ENCODE data around the gene PRM1.
A peak's percentile ranks its signal among the peaks of the same experiment; 100 is the strongest.

PRM1 gene

GRCh38 chr16:11310997-11311561, 29.9 kb upstream of the PRM1 start:
- no peak overlapping the region for H3K27ac ChIP-seq (ENCODE audit: low read depth, low read length)
- H3K4ac ChIP-seq (ENCODE audit: low read depth, low read length): no peak overlapping the region
- H2BK12ac ChIP-seq (ENCODE audit: low read length): peak overlapping the region; percentile 75
- no peaks in the 10 kb centered on the region for H3K36me3 ChIP-seq (ENCODE audit: control insufficient read depth in 1 of 2, insufficient read depth in 2 of 2, low read length in 2 of 2)
- H3K79me1 ChIP-seq (ENCODE audit: low read length): peaks cover 28% of the 10 kb centered on the region
- DNase-seq: no peak
- H3K18ac ChIP-seq (ENCODE audit: low read length): no peak overlapping the region
- H3K4me2 ChIP-seq (ENCODE audit: low read length): no peak overlapping the region
- H4K91ac ChIP-seq (ENCODE audit: low read depth, low read length): peak overlapping the region; percentile 21
- no peak overlapping the region for H2AK5ac ChIP-seq (ENCODE audit: low read length)
- H3K9ac ChIP-seq (ENCODE audit: low read length): no peak overlapping the region
- no peak overlapping the region for H2BK5ac ChIP-seq (ENCODE audit: low read depth, low read length, poor library complexity)
- H3K27me3 ChIP-seq (ENCODE audit: insufficient read depth, low read length): no peaks in the 10 kb centered on the region
- no peak overlapping the region for H3K14ac ChIP-seq (ENCODE audit: low read length)
- H3K4me3 ChIP-seq (ENCODE audit: low read depth, low read length): no peak overlapping the region
- H4K12ac ChIP-seq (ENCODE audit: low read depth, low read length): no peak overlapping the region
- no peak overlapping the region for H4K8ac ChIP-seq (ENCODE audit: low read depth, low read length)
- H3K9me3 ChIP-seq (ENCODE audit: insufficient read depth, low read depth, low read length): no peaks in the 10 kb centered on the region
- no peak overlapping the region for H2BK120ac ChIP-seq (ENCODE audit: insufficient read depth, low read length, poor library complexity)
- no peak overlapping the region for H2AFZ ChIP-seq (ENCODE audit: insufficient read depth, low read length, poor library complexity)
- no CpG with 5 or more reads among the region's 10 CpGs for WGBS (ENCODE audit: extremely low coverage, insufficient coverage, insufficient read length)
- H3K4me1 ChIP-seq (ENCODE audit: control insufficient read depth in 1 of 2, insufficient read depth in 2 of 2, low read length in 2 of 2): peaks cover 30 to 42% of the 10 kb centered on the region in 2 experiments
- H3K79me2 ChIP-seq (ENCODE audit: control insufficient read depth, insufficient read depth, low read length, poor library complexity): peaks cover 4% of the 10 kb centered on the region
- no peak overlapping the region for H3K23ac ChIP-seq (ENCODE audit: low read length)

GRCh38 chr16:11310634-11310977, 29.5 kb upstream of the PRM1 start:
- Histone ChIP-seq H3K27me3 (ENCODE audit: insufficient read depth, low read length) (no peaks in the 10 kb centered on the region), H3K9ac (ENCODE audit: low read length) (no peak overlapping the region), H4K8ac (ENCODE audit: low read depth, low read length) (no peak overlapping the region), H2AFZ (ENCODE audit: insufficient read depth, low read length, poor library complexity) (no peak overlapping the region), H3K27ac (ENCODE audit: low read depth, low read length) (no peak overlapping the region), H3K18ac (ENCODE audit: low read length) (no peak overlapping the region), H4K12ac (ENCODE audit: low read depth, low read length) (no peak overlapping the region), H3K9me3 (ENCODE audit: insufficient read depth, low read depth, low read length) (no peaks in the 10 kb centered on the region), H3K4me2 (ENCODE audit: low read length) (no peak overlapping the region), H3K4ac (ENCODE audit: low read depth, low read length) (no peak overlapping the region), H2AK5ac (ENCODE audit: low read length) (no peak overlapping the region), H3K79me2 (ENCODE audit: control insufficient read depth, insufficient read depth, low read length, poor library complexity) (peaks cover 2% of the 10 kb centered on the region), H2BK5ac (ENCODE audit: low read depth, low read length, poor library complexity) (no peak overlapping the region), H2BK12ac (ENCODE audit: low read length) (peak overlapping the region; percentile 7), H2BK120ac (ENCODE audit: insufficient read depth, low read length, poor library complexity) (no peak overlapping the region), H3K4me3 (ENCODE audit: low read depth, low read length) (no peak overlapping the region), H3K23ac (ENCODE audit: low read length) (no peak overlapping the region), H3K4me1 (ENCODE audit: control insufficient read depth in 1 of 2, insufficient read depth in 2 of 2, low read length in 2 of 2) (peaks cover 27 to 37% of the 10 kb centered on the region in 2 experiments), H3K36me3 (ENCODE audit: control insufficient read depth in 1 of 2, insufficient read depth in 2 of 2, low read length in 2 of 2) (no peaks in the 10 kb centered on the region), H4K91ac (ENCODE audit: low read depth, low read length) (peak overlapping the region; percentile 21), H3K79me1 (ENCODE audit: low read length) (peaks cover 23% of the 10 kb centered on the region), H3K14ac (ENCODE audit: low read length) (no peak overlapping the region)
- WGBS (ENCODE audit: extremely low coverage, insufficient coverage, insufficient read length): no CpG with 5 or more reads among the region's 3 CpGs
- no peak for DNase-seq

GRCh38 chr16:11309895-11310633, 28.9 kb upstream of the PRM1 start:
- Histone ChIP-seq H3K4me1 (ENCODE audit: control insufficient read depth in 1 of 2, insufficient read depth in 2 of 2, low read length in 2 of 2) (peaks cover 25 to 33% of the 10 kb centered on the region in 2 experiments), H4K91ac (ENCODE audit: low read depth, low read length) (no peak overlapping the region), H2AK5ac (ENCODE audit: low read length) (no peak overlapping the region), H3K4me3 (ENCODE audit: low read depth, low read length) (no peak overlapping the region), H3K27me3 (ENCODE audit: insufficient read depth, low read length) (no peaks in the 10 kb centered on the region), H3K18ac (ENCODE audit: low read length) (no peak overlapping the region), H2BK12ac (ENCODE audit: low read length) (peak overlapping the region; percentile 1), H3K4me2 (ENCODE audit: low read length) (no peak overlapping the region), H3K9me3 (ENCODE audit: insufficient read depth, low read depth, low read length) (no peaks in the 10 kb centered on the region), H3K14ac (ENCODE audit: low read length) (no peak overlapping the region), H2BK120ac (ENCODE audit: insufficient read depth, low read length, poor library complexity) (no peak overlapping the region), H3K4ac (ENCODE audit: low read depth, low read length) (no peak overlapping the region), H2BK5ac (ENCODE audit: low read depth, low read length, poor library complexity) (no peak overlapping the region), H3K36me3 (ENCODE audit: control insufficient read depth in 1 of 2, insufficient read depth in 2 of 2, low read length in 2 of 2) (no peaks in the 10 kb centered on the region), H3K27ac (ENCODE audit: low read depth, low read length) (no peak overlapping the region), H3K23ac (ENCODE audit: low read length) (no peak overlapping the region), H2AFZ (ENCODE audit: insufficient read depth, low read length, poor library complexity) (no peak overlapping the region), H3K79me1 (ENCODE audit: low read length) (peaks cover 21% of the 10 kb centered on the region), H3K9ac (ENCODE audit: low read length) (no peak overlapping the region), H3K79me2 (ENCODE audit: control insufficient read depth, insufficient read depth, low read length, poor library complexity) (peaks cover 2% of the 10 kb centered on the region), H4K12ac (ENCODE audit: low read depth, low read length) (no peak overlapping the region), H4K8ac (ENCODE audit: low read depth, low read length) (no peak overlapping the region)
- no peak for DNase-seq
- WGBS (ENCODE audit: extremely low coverage, insufficient coverage, insufficient read length): no CpG with 5 or more reads among the region's 9 CpGs

- H4K8ac ChIP-seq (ENCODE audit: low read depth, low read length): no peak overlapping the region
- no peak overlapping the region for H2BK12ac ChIP-seq (ENCODE audit: low read length)
- no peak overlapping the region for H3K27ac ChIP-seq (ENCODE audit: low read depth, low read length)
- H3K4ac ChIP-seq (ENCODE audit: low read depth, low read length): no peak overlapping the region
- no peaks in the 10 kb centered on the region for H3K27me3 ChIP-seq (ENCODE audit: insufficient read depth, low read length)
- H3K23ac ChIP-seq (ENCODE audit: low read length): no peak overlapping the region
- no peak overlapping the region for H2AFZ ChIP-seq (ENCODE audit: insufficient read depth, low read length, poor library complexity)
- H3K14ac ChIP-seq (ENCODE audit: low read length): no peak overlapping the region
- H4K91ac ChIP-seq (ENCODE audit: low read depth, low read length): no peak overlapping the region
- no peak overlapping the region for H4K12ac ChIP-seq (ENCODE audit: low read depth, low read length)
- no CpG with 5 or more reads among the region's 15 CpGs for WGBS (ENCODE audit: extremely low coverage, insufficient coverage, insufficient read length)
- H3K9ac ChIP-seq (ENCODE audit: low read length): no peak overlapping the region
- H3K4me1 ChIP-seq (ENCODE audit: control insufficient read depth in 1 of 2, insufficient read depth in 2 of 2, low read length in 2 of 2): peaks cover 17 to 24% of the 10 kb centered on the region in 2 experiments
- H3K36me3 ChIP-seq (ENCODE audit: control insufficient read depth in 1 of 2, insufficient read depth in 2 of 2, low read length in 2 of 2): no peaks in the 10 kb centered on the region
- no peak overlapping the region for H3K4me3 ChIP-seq (ENCODE audit: low read depth, low read length)
- H2BK120ac ChIP-seq (ENCODE audit: insufficient read depth, low read length, poor library complexity): no peak overlapping the region
- no peak for DNase-seq
- H2BK5ac ChIP-seq (ENCODE audit: low read depth, low read length, poor library complexity): no peak overlapping the region
- H3K9me3 ChIP-seq (ENCODE audit: insufficient read depth, low read depth, low read length): no peaks in the 10 kb centered on the region
- H3K79me1 ChIP-seq (ENCODE audit: low read length): peaks cover 13% of the 10 kb centered on the region
- no peak overlapping the region for H2AK5ac ChIP-seq (ENCODE audit: low read length)
- H3K4me2 ChIP-seq (ENCODE audit: low read length): no peak overlapping the region
- H3K79me2 ChIP-seq (ENCODE audit: control insufficient read depth, insufficient read depth, low read length, poor library complexity): peaks cover 2% of the 10 kb centered on the region
- no peak overlapping the region for H3K18ac ChIP-seq (ENCODE audit: low read length)
Observed at GRCh38 chr16:11308493-11309283, 27.6 kb upstream of the PRM1 start.

Data from trophoblast cell (in vitro differentiated cells and primary cell).